A549 (cell line): ENCODE measurements around the gene LOXHD1.

Experiments used
- E2F6 ChIP-seq: IDR thresholded peaks from 2 replicates; pipeline ENCODE4 v1.6.1; 2012; ENCODE audit warnings: low read depth, borderline replicate concordance
- ESRRA ChIP-seq: fragments of 150-350 bp; IDR thresholded peaks from 2 replicates; pipeline ENCODE4 v1.6.1; 2014; ENCODE audit warnings: mild to moderate bottlenecking, low read length, borderline replicate concordance
- JUNB ChIP-seq: fragments of >200 bp; sonication (Bioruptor Twin); formaldehyde crosslinking; IDR thresholded peaks from 2 replicates; pipeline ENCODE4 v1.6.1; 2016
- RARB ChIP-seq: fragments of 250-450 bp; sonication (Bioruptor Pico); IDR thresholded peaks from 2 replicates; pipeline ENCODE4 v1.8.0; 2021; ENCODE audit warnings: mild to moderate bottlenecking, moderate library complexity
- RCOR1 ChIP-seq: fragments of 150-350 bp; IDR thresholded peaks from 2 replicates; pipeline ENCODE4 v1.6.1; 2014; ENCODE audit warnings: antibody characterized with exemption, low read length, low read depth
- REST ChIP-seq: fragments of 200-600 bp; sonication (generic); IDR thresholded peaks from 2 replicates; pipeline ENCODE4 v1.6.1; 2016; ENCODE audit warnings: antibody characterized with exemption, mild to moderate bottlenecking, moderate library complexity
- TF ChIP-seq, protein P1 (sequence below): fragments of >200 bp; sonication (Bioruptor Twin); formaldehyde crosslinking; IDR thresholded peaks from 3 replicates; pipeline ENCODE4 v1.5.1; 2016

- TF ChIP-seq, protein P1, sequence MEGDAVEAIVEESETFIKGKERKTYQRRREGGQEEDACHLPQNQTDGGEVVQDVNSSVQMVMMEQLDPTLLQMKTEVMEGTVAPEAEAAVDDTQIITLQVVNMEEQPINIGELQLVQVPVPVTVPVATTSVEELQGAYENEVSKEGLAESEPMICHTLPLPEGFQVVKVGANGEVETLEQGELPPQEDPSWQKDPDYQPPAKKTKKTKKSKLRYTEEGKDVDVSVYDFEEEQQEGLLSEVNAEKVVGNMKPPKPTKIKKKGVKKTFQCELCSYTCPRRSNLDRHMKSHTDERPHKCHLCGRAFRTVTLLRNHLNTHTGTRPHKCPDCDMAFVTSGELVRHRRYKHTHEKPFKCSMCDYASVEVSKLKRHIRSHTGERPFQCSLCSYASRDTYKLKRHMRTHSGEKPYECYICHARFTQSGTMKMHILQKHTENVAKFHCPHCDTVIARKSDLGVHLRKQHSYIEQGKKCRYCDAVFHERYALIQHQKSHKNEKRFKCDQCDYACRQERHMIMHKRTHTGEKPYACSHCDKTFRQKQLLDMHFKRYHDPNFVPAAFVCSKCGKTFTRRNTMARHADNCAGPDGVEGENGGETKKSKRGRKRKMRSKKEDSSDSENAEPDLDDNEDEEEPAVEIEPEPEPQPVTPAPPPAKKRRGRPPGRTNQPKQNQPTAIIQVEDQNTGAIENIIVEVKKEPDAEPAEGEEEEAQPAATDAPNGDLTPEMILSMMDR, result no peak
- TF ChIP-seq JUNB (no peak), ESRRA (no peak), RARB (CRISPR knock-in tag) (no peak), E2F6 (no peak), RCOR1 (no peak), REST (no peak)
Observed at GRCh38 chr18:46528037-46528436, 129.0 kb downstream of the LOXHD1 start.
